Retinal pigment epithelial cell (primary cell): ENCODE measurements around the gene UGT1A4.

Experiments
- DNase-seq: peaks from one replicate; pipeline ENCODE4 v3.0.0-alpha.2; 2010; ENCODE audit warnings: low read depth
- H3K4me3 ChIP-seq: 2 replicates; pipeline ENCODE4 v1.5.1; 2011; ENCODE audit warnings: mild to moderate bottlenecking, low read length, control low read depth, moderate library complexity
- TF ChIP-seq, protein P1 (sequence below): conservative IDR thresholded peaks from 2 replicates; pipeline ENCODE4 v1.5.1; 2011; ENCODE audit warnings: low read depth, low read length, control low read depth, inconsistent platforms

The UGT1A4 gene

GRCh38 chr2:233813236-233814055, 94.9 kb downstream of the UGT1A4 start:
- DNase-seq = no peak
- no peak overlapping the region for H3K4me3 ChIP-seq

DNA sequence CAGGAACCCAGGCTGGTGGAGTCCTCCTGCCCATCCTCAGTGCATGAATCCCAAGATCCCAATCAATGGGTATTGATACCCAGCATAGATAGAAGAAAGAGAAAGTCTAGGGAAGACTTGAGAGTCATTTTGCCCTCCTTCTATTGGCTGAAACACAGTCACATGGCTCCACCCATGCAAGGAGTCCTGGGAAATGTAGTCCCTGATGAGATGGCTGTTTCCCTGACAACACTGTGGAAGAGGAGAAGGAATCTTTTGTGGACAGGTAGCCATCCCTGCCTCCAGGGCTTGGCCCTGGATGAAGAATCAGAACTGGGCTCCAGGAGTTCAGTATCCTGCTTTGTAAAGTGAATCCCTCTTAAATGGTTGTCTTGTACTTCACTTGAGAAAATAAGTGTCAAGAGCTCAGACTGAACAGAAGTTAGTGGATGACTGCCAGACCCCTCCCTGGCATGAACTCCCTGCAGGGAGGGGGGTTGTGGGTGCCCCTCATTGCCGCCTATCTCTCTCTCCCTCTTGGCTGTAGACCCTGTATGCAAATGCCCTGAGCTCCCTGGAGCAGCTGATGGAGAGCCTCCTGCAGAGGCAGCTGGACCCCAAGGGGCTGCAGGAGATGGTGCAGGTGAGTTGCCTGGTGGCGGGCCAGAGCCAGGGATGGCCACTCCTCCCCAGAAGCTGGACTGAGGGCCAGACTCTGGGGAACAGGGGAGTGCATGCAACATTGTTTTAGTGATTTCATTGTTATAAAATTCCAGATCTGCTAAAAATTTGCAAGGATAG, 95.7 kb downstream of the UGT1A4 start:
- TF ChIP-seq, protein P1, sequence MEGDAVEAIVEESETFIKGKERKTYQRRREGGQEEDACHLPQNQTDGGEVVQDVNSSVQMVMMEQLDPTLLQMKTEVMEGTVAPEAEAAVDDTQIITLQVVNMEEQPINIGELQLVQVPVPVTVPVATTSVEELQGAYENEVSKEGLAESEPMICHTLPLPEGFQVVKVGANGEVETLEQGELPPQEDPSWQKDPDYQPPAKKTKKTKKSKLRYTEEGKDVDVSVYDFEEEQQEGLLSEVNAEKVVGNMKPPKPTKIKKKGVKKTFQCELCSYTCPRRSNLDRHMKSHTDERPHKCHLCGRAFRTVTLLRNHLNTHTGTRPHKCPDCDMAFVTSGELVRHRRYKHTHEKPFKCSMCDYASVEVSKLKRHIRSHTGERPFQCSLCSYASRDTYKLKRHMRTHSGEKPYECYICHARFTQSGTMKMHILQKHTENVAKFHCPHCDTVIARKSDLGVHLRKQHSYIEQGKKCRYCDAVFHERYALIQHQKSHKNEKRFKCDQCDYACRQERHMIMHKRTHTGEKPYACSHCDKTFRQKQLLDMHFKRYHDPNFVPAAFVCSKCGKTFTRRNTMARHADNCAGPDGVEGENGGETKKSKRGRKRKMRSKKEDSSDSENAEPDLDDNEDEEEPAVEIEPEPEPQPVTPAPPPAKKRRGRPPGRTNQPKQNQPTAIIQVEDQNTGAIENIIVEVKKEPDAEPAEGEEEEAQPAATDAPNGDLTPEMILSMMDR = no peak
- no peak overlapping the region for H3K4me3 ChIP-seq
- DNase-seq = no peak

More at GRCh38 chr2:233813236-233814055, 94.9 kb downstream of the UGT1A4 start:
- TF ChIP-seq, protein P1 = no peak

DNA sequence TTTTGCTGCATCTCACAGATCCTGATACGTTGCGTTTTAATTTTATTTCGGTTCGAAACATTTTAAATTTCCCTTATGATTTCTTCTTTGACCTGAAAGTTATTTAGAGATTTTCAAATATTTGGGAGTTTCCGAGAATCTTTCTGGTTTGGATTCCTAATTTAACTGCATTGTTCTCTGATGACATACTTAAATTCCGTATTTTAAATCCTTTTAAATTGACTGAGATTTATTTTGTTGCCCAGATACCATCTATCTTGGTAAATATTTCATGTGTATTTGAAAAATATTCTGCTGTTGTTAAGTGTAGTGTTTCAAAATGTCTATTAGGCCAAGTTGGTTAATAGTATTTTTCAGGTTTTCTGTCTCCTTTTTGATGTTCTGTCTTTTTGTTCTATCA, 97.3 kb downstream of the UGT1A4 start:
- peak; percentile 7 for DNase-seq
- TF ChIP-seq, protein P1 = no peak
- no peak overlapping the region for H3K4me3 ChIP-seq

GRCh38 chr2:233816334-233816733, 97.8 kb downstream of the UGT1A4 start:
- TF ChIP-seq, protein P1 = no peak

GRCh38 chr2:233816771-233817170, 98.2 kb downstream of the UGT1A4 start:
- TF ChIP-seq, protein P1 = no peak
- no peak overlapping the region for H3K4me3 ChIP-seq
- DNase-seq = no peak

More at GRCh38 chr2:233816334-233816733, 97.8 kb downstream of the UGT1A4 start:
- DNase-seq = no peak
- no peak overlapping the region for H3K4me3 ChIP-seq

GRCh38 chr2:233817361-233817911, 98.9 kb downstream of the UGT1A4 start:
- TF ChIP-seq, protein P1 = no peak
- no peak overlapping the region for H3K4me3 ChIP-seq
- no peak for DNase-seq
